ENCODE measurements around the gene C16orf92.
"Not testable (repeated sequence)": the region's sequence is repeated elsewhere in the genome, so short reads cannot be mapped to it uniquely, and the experiment has no call there.

- TF ChIP-seq, protein P1, sequence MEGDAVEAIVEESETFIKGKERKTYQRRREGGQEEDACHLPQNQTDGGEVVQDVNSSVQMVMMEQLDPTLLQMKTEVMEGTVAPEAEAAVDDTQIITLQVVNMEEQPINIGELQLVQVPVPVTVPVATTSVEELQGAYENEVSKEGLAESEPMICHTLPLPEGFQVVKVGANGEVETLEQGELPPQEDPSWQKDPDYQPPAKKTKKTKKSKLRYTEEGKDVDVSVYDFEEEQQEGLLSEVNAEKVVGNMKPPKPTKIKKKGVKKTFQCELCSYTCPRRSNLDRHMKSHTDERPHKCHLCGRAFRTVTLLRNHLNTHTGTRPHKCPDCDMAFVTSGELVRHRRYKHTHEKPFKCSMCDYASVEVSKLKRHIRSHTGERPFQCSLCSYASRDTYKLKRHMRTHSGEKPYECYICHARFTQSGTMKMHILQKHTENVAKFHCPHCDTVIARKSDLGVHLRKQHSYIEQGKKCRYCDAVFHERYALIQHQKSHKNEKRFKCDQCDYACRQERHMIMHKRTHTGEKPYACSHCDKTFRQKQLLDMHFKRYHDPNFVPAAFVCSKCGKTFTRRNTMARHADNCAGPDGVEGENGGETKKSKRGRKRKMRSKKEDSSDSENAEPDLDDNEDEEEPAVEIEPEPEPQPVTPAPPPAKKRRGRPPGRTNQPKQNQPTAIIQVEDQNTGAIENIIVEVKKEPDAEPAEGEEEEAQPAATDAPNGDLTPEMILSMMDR (IDR thresholded peaks at IDR 0.05), result not testable (repeated sequence)
- not testable (repeated sequence) for TF ChIP-seq ZFX (IDR thresholded peaks at IDR 0.05; ENCODE audit: borderline replicate concordance)
Measured at GRCh38 chr16:30017937-30018336, 5.1 kb upstream of the C16orf92 start.
